ENCODE measurements around the gene SLC25A25. TPM values are rescaled to one million over a fixed set of nuclear protein-coding genes. Genes with fewer than 3 reads are reported as not detected.

The SLC25A25 gene
- total RNA-seq, 6 experiments from 2014 or later: 21.2 to 81.5 (median 53.3) TPM

DNA sequence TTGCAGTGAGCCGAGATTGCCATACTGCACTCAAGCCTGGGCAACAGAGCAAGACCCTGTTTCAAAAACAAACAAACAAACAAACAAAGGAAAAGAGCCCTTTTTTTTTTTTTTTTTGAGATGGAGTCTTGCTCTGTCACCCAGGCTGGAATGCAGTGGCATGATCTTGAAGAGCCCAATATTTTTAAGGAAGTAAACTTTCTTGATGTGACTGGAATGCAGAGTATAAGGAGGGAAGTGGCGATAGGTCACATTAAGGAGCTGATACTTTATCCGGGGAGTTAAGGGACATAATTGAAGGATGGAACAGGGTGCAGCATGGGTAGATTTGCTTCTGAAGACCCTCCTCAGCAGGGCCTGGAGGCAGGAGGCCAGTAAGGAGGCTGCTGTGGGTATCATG lies 13.9 kb upstream of the SLC25A25 start:
- Histone ChIP-seq H3K4me3 (no peak overlapping the region), H3K4me1 (peaks cover 0 to 42% (median 16%) of the 10 kb centered on the region in 4 donors), H3K36me3 (no peaks in the 10 kb centered on the region), H3K27ac (no peak overlapping the region), H3K27me3 (no peaks in the 10 kb centered on the region), H3K9me3 (no peaks in the 10 kb centered on the region)
- intact Hi-C loops (cut with DNase I): no loop called here
- ATAC-seq (no peak), DNase-seq (no peak)
- TF ChIP-seq CTCF (IDR thresholded peaks at IDR 0.05): no peak
- no peak for TF ChIP-seq POLR2A (IDR thresholded peaks at IDR 0.05)
- 66% methylated on average over 3 of the region's 3 CpGs for WGBS (ENCODE audit: insufficient coverage, low coverage, low lambda C conversion rate, missing lambda C conversion rate)

DNA sequence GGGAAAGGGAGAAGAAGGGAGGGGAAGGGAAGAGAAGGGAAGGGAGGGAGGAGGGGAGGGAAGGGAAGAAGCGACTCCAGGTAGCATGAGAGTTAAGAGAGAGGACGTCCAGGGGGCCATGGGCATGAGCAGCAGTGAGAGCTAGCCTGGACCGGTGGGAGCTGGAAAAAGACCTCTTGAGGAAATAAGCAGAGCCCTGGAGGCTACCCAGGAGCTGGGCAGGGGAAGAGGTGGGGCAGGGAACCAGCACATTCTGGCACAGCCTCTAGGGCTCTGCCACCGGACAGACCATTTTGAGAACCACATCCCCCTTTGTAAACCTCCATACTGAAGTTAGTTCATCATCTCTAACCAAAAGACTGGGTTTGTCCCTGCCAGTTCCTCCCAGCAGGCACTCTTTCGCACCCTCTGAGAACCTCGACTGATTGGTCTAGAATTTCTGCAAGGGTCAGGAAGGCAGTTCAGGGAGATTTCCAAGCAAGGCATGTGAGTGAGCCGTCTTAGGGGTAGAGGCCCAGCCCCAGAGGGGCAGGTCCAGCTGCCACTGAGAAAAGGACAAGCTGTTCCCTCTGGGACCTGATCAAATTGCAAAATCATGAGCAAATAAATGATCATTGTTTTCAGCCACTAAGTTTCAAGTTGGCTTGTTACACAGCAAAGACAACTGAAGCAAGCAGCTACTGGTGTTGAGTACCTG lies 12.5 kb upstream of the SLC25A25 start:
- Histone ChIP-seq H3K36me3 (no peaks in the 10 kb centered on the region), H3K27ac (peak overlapping the region; percentile 1 to 74 (median 71)), H3K27me3 (no peaks in the 10 kb centered on the region), H3K4me3 (no peak overlapping the region), H3K4me1 (peaks cover 0 to 42% (median 16%) of the 10 kb centered on the region in 4 donors), H3K9me3 (no peaks in the 10 kb centered on the region)
- TF ChIP-seq CTCF (IDR thresholded peaks at IDR 0.05): peak in 1 of 4 donors; percentile 5
- TF ChIP-seq POLR2A (IDR thresholded peaks at IDR 0.05): peak; percentile 35
- intact Hi-C loops (cut with DNase I): no loop called here
- 39% methylated on average over 6 of the region's 7 CpGs for WGBS (ENCODE audit: insufficient coverage, low coverage, low lambda C conversion rate, missing lambda C conversion rate)
- peak; percentile 34 to 76 (median 70) for ATAC-seq
- peak in 1 of 3 donors; percentile 56 for DNase-seq

DNA sequence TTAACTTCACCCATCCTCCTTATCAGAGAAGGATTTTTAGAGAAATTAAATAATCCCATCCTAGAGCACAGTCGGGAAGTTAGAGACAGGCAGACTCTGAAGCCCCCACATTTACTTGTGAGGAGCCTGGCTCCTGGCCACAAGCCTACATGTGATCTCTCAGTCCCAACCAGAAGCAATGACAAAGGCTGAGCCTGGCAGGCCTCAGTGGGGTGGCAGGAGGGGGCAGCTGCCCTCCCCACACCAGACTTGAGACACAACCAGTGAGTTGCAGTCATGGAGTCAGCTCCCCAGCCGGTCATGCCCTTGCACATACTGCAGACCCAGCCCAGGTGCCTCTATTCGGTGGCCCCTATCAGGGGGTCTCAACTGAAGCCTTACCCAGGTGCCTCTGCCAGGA lies 11.9 kb upstream of the SLC25A25 start:
- TF ChIP-seq CTCF (IDR thresholded peaks at IDR 0.05) (no peak), POLR2A (IDR thresholded peaks at IDR 0.05) (no peak)
- WGBS (ENCODE audit: insufficient coverage, low coverage, low lambda C conversion rate, missing lambda C conversion rate): no CpG with 5 or more reads among the region's 3 CpGs
- intact Hi-C loops (cut with DNase I): no loop called here
- Histone ChIP-seq H3K36me3 (no peaks in the 10 kb centered on the region), H3K27ac (peak overlapping the region; percentile 1 to 74 (median 71)), H3K27me3 (no peaks in the 10 kb centered on the region), H3K9me3 (no peaks in the 10 kb centered on the region), H3K4me3 (no peak overlapping the region), H3K4me1 (peaks cover 0 to 42% (median 16%) of the 10 kb centered on the region in 4 donors)
- no peak for DNase-seq
- peak in 3 of 4 donors; percentile 2 to 8 (median 4) for ATAC-seq

DNA sequence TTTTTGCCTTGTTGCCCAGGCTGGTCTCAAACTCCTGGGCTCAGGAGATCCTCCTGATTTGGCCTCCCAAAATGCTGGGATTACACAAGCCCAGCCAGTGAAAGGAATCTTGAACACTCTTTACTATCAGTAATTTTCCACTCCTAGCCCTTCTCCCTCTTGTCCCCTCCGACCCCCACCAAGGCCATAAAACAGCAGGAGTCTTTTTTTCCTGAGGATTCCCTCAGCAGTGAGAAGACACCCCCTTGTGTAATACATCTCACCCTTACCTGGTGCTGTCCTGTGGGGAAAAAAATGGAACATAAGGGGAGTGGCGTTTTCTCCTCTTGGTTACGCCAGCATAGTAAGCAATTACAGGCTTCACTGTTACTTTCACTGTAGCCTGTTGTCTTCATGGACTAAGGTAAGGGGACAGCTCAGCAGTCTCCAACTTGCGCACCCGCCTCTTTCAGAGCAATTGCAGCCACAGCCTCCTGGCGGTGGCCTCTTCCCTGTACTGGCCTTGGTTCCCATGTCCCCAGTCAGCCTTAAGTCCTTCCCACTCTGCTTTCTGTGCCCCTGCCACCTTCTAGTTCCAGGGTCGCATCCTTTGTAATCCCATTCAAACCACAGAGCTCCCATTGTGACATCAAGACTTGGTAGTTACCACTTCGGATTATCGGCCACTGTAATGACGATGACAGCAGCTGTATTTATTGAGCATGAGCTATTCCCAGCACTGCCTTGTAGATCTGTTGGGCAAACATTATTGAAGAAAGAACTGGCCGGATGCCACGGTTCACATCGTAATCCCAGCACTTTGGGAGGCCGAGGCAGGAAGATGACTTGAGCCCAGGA lies 10.9 kb upstream of the SLC25A25 start:
- DNase-seq: peak in 2 of 3 donors; percentile 49 to 70
- no peak for TF ChIP-seq POLR2A (IDR thresholded peaks at IDR 0.05)
- no peak for TF ChIP-seq CTCF (IDR thresholded peaks at IDR 0.05)
- Histone ChIP-seq H3K36me3 (no peaks in the 10 kb centered on the region), H3K27me3 (no peaks in the 10 kb centered on the region), H3K4me1 (peaks cover 0 to 39% (median 16%) of the 10 kb centered on the region in 4 donors), H3K27ac (peak overlapping the region; percentile 6 to 74 (median 71)), H3K9me3 (no peaks in the 10 kb centered on the region), H3K4me3 (no peak overlapping the region)
- 46% methylated on average over 11 of the region's 14 CpGs for WGBS (ENCODE audit: insufficient coverage, low coverage, low lambda C conversion rate, missing lambda C conversion rate)
- peak; percentile 48 to 68 (median 60) for ATAC-seq
- intact Hi-C loops (cut with DNase I): no loop called here

Measured in right lobe of liver (tissue), 6 donors.